Mucosa of stomach (tissue), 1 donor: ENCODE measurements around the gene FHL3.
"Not testable (repeated sequence)": the region's sequence is repeated elsewhere in the genome, so short reads cannot be mapped to it uniquely, and the experiment has no call there.

Experiments used
- H3K27me3 ChIP-seq: one replicate; pipeline ENCODE4 v1.7.0; 2013; ENCODE audit warnings: mild to moderate bottlenecking, low read length; ENCODE audit not compliant: control insufficient read depth, insufficient read depth
- H3K36me3 ChIP-seq: one replicate; pipeline ENCODE4 v1.7.0; 2013; ENCODE audit warnings: low read length; ENCODE audit not compliant: control insufficient read depth, insufficient read depth
- H3K4me1 ChIP-seq: one replicate; pipeline ENCODE4 v1.7.0; 2013; ENCODE audit warnings: mild to moderate bottlenecking, low read length; ENCODE audit not compliant: control insufficient read depth, insufficient read depth
- H3K4me3 ChIP-seq: one replicate; pipeline ENCODE4 v1.7.0; 2013; ENCODE audit warnings: low read length
- H3K9ac ChIP-seq: one replicate; pipeline ENCODE4 v1.7.0; 2013; ENCODE audit warnings: mild to moderate bottlenecking, low read length, moderate library complexity
- H3K9me3 ChIP-seq: one replicate; pipeline ENCODE4 v1.7.0; 2013; ENCODE audit warnings: mild to moderate bottlenecking, low read length, moderate library complexity; ENCODE audit not compliant: control insufficient read depth
- donor health status: Pancreatic carcinoma.

Gene FHL3

DNA sequence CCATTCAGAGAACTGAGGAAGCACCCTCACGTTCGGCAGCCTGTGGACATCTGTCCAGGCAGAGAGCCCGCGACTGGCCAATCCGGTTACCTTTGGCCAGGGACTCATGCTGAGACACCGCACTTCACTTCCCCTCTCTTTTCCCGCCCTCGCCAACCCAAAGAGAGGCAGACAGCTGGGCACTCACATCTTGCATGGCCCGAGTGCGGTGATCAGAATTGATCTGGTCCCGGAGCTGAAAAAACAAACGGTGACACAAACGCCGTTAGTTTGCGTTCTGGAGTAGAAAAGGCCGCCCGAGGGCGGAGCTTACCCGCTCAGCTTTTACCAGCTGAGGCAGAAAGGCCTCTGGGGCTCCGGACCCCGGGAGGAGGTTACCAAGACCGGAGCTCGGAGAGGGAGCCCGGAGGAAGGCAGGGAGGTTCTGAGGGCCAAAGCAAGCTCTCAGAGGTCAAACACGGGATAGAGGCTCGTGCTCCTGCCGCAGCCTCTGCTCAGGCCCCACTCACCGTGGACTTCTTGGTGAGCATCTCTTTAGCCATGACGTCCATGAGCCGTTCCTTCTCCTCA, 15.9 kb downstream of the FHL3 start:
- no peaks in the 10 kb centered on the region for H3K27me3 ChIP-seq
- H3K4me3 ChIP-seq = peak overlapping the region; percentile 81
- peak overlapping the region; percentile 74 for H3K9ac ChIP-seq
- H3K4me1 ChIP-seq = peaks cover 3% of the 10 kb centered on the region
- no peaks in the 10 kb centered on the region for H3K9me3 ChIP-seq
- H3K36me3 ChIP-seq = no peaks in the 10 kb centered on the region

DNA sequence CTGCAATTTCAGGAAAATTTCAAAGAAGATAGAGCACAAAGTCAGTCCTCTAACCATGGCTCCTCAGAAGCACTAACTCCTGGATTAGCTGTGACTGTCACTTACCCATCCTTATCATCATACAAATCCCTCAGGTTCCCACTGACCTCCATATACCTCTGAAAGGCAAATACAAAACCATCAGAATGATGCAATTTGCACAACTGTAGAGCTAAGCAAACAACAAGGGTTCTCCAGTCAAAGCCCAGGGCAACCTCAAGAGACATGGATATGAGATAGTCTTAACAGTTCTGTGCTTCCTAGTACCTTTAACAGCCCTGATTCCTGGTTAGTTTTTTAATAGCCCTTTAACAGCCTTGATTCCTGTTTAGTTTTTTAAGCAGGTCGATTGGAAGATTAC, 17.6 kb downstream of the FHL3 start:
- H3K9me3 ChIP-seq = no peaks in the 10 kb centered on the region
- H3K4me3 ChIP-seq = no peak overlapping the region
- H3K27me3 ChIP-seq = no peaks in the 10 kb centered on the region
- peaks cover 3% of the 10 kb centered on the region for H3K4me1 ChIP-seq
- H3K9ac ChIP-seq = no peak overlapping the region
- no peaks in the 10 kb centered on the region for H3K36me3 ChIP-seq

DNA sequence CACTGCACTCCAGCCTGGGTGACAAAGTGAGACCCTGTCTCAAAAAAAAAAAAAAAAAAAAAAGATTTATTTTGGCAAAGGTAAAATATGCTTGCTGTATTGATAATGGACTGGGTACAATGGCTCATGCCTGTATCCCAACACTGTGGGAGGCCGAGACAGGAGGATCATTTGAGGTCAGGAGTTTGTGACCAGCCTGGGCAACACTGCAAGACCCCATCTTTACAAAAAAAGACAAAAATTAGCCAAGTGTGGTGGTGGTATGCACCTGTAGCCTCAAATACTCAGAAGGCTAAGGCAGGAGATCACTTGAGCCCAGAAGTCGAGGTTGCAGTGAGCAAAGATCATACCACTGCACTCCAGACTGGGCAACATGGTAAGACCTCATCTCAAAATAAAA, 21.8 kb downstream of the FHL3 start:
- no peaks in the 10 kb centered on the region for H3K36me3 ChIP-seq

DNA sequence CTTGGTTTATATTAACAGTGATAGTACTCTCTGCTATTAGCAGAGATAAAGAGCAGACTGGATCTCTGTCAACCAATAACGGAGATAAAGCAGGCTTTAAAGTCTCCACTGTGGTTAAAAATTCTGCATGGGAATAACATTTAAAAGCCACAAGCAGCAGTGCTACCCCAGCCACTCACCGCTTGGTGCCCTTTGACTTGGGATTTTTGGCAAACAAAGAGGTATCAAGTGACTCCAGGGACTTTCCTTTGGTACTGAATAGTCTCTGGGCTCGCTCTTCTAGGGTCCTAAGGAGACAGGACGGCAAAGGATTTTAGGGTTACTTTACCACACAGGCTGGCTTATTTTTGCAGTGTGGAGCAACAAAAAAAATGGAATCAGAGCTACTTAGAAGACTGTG, 26.8 kb downstream of the FHL3 start:
- Histone ChIP-seq H3K36me3 (no peaks in the 10 kb centered on the region), H3K27me3 (no peaks in the 10 kb centered on the region), H3K9ac (no peak overlapping the region), H3K4me1 (no peaks in the 10 kb centered on the region), H3K4me3 (no peak overlapping the region), H3K9me3 (no peaks in the 10 kb centered on the region)

More for the DNA sequence above, 21.8 kb downstream of the FHL3 start:
- H3K9me3 ChIP-seq = no peaks in the 10 kb centered on the region
- H3K4me3 ChIP-seq = no peak overlapping the region
- no peak overlapping the region for H3K9ac ChIP-seq
- no peaks in the 10 kb centered on the region for H3K27me3 ChIP-seq
- H3K4me1 ChIP-seq = no peaks in the 10 kb centered on the region

DNA sequence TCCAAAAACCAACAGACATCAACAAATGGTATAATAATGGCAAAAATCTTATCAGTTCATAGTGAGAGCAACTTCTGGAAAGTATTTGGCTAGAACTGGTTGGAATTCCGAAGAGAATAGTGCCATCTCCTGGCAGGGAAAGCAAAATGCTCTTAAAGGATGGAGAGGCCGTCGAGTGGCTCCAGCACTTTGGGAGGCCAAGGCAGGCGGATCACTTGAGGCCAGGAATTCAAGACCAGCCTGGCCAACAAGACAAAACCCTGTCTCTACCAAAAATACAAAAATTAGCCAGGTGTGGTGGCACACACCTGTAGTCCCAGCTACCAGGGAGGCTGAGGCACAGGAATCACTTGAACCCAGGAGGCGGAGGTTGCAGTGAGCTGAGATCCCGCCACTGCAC, 30.2 kb downstream of the FHL3 start:
- not testable (repeated sequence) for H3K9ac ChIP-seq, H3K9me3 ChIP-seq, H3K27me3 ChIP-seq, H3K4me1 ChIP-seq, H3K36me3 ChIP-seq, H3K4me3 ChIP-seq

DNA sequence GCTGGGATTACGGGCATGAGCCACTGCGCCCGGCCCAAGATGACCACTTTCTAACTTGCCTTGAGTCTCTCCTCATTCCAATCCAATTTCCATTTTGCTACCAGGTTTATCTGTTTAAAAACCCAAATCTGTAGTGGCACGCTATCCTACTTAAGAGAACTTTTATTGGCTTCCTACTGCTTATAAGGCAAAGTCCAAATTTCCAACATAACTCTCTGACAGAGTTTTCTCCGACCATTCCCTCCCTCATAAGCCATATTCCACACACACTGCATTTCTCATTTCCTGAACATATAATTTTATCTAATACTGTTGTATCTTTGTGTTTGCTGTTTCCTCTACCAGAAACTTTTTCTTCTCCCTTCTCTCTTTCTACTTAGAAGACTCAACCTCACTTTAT, 30.7 kb downstream of the FHL3 start:
- no peaks in the 10 kb centered on the region for H3K4me1 ChIP-seq
- no peaks in the 10 kb centered on the region for H3K27me3 ChIP-seq
- no peak overlapping the region for H3K4me3 ChIP-seq
- no peaks in the 10 kb centered on the region for H3K36me3 ChIP-seq
- H3K9me3 ChIP-seq = no peaks in the 10 kb centered on the region
- no peak overlapping the region for H3K9ac ChIP-seq

DNA sequence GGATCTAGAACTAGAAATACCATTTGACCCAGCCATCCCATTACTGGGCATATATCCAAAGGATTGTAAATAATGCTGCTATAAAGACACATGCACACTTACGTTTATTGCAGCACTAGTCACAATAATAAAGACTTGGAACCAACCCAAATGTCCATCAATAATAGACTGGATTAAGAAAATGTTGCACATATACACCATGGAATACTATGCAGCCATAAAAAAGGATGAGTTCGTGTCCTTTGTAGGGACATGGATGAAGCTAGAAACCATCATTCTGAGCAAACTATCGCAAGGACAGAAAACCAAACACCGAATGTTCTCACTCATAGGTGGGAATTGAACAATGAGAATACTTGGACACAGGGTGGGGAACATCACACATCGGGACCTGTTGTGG, 31.6 kb downstream of the FHL3 start:
- not testable (repeated sequence) for H3K36me3 ChIP-seq, H3K4me1 ChIP-seq, H3K4me3 ChIP-seq, H3K9ac ChIP-seq, H3K27me3 ChIP-seq, H3K9me3 ChIP-seq

DNA sequence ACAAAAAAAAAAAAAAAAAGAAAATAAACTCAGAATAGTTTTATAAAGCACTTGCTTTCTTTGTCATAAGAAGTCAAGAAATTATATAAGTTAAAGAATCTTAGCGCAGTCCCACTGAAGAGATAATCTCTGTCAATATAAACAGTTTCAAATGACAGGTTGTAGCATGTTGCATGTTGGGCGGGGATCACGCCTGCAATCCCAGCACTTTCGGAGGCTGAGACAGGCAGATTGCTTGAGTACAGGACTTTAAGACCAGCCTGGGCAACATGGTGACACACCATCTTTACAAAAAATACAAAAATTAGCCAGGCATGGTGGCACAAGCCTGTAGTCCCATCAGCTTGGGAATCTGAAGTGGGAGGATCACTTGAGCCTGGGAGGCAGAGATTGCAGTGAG, 40.0 kb downstream of the FHL3 start:
- Histone ChIP-seq H3K9ac (no peak overlapping the region), H3K36me3 (peaks cover 3% of the 10 kb centered on the region), H3K4me3 (no peak overlapping the region), H3K9me3 (no peaks in the 10 kb centered on the region), H3K4me1 (no peaks in the 10 kb centered on the region), H3K27me3 (no peaks in the 10 kb centered on the region)

DNA sequence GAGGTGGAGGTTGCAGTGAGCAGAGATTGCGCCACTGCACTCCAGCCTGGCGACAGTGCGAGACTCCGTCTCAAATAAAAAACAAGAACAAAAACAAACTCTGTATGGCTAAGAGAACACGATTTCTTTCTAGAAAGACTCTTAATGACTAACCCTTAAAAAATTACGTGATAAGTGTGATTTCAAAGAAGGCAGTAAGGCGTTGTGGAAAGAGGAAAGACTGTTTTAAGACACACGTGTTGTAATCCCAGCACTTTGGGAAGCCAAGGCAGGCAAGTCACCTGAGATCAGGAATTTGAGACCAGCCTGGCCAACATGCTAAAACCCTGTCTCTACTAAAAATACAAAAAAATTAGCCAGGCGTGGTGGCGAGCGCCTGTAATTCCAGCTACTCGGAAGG, 41.2 kb downstream of the FHL3 start:
- H3K36me3 ChIP-seq = not testable (repeated sequence)

DNA sequence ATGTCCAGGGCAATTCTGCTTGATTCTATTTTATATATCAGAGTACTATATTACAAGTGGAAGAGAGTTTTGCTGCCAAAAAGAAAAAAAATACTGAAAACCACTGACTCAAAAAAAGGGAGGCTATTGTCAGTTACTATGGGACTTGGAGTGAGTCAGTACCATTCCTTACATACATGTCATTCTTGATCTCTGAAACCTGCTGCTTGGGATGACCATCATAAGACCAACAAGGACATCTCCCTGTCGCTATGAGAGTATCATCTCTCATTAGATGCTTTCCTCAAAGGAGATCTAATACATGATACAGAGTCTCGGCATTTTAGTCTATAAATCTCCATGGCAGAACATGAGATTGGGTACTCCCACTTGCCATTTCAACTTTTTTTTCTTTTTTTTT, 46.6 kb downstream of the FHL3 start:
- no peaks in the 10 kb centered on the region for H3K36me3 ChIP-seq
- H3K4me1 ChIP-seq = no peaks in the 10 kb centered on the region
- H3K9me3 ChIP-seq = no peaks in the 10 kb centered on the region
- H3K27me3 ChIP-seq = no peaks in the 10 kb centered on the region
- no peak overlapping the region for H3K9ac ChIP-seq
- no peak overlapping the region for H3K4me3 ChIP-seq

More for the DNA sequence above, 41.2 kb downstream of the FHL3 start:
- H3K9ac ChIP-seq, H3K27me3 ChIP-seq, H3K4me1 ChIP-seq, H3K9me3 ChIP-seq, H3K4me3 ChIP-seq: not testable (repeated sequence)

DNA sequence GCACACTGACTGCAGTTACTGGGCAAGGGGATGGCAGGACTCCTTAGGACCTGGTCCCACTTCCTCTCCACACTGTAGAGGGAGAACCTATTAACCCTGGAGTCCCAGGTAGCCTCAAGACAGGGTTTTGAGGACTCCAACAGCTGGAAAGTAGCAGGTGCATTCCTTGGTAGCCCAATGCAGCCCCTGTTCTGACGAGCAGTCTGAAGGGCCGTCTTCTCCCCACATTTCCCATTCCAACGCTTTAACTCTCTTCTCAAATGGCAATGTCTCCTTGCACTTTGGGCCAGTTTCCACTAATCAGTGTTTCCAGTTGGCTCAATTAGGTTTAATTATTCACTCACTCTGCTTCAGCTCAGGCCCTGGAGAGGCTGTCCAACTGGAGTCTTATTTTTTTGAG, 49.6 kb downstream of the FHL3 start:
- Histone ChIP-seq H3K4me3 (no peak overlapping the region), H3K4me1 (no peaks in the 10 kb centered on the region), H3K27me3 (no peaks in the 10 kb centered on the region), H3K9ac (no peak overlapping the region), H3K36me3 (no peaks in the 10 kb centered on the region), H3K9me3 (no peaks in the 10 kb centered on the region)

DNA sequence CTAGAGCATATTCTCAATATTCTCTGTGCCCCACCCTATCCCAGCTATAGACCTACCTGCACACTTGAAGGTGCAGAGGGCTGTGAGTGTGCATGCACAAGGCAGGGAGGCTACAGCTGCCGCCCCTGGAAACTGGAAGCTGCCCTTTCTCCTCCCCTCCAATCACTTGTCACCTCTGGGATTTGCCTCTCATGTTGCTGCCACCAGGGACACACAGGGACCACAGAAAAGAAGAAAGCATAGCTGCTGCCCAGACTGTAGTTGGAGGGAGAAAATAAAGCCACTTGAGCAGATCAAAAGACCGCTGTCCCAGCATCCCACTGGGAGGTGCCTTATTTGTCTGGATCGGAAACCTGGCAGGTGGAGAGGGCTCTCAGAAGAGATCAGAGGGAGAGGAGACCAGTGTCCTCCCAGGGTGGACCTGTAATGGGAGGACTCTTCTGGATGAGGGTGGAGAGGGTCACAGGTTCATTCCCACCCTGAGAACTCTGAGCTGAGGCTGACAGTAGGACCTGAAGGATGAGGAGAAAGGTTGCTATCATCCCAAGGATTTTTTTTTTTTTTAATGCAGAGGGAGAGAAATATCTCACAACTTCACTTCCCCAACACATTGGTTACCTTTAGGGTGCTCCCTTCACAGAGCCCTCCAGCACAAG, 50.9 kb downstream of the FHL3 start:
- Histone ChIP-seq H3K4me1 (no peaks in the 10 kb centered on the region), H3K9me3 (no peaks in the 10 kb centered on the region), H3K9ac (no peak overlapping the region), H3K27me3 (no peaks in the 10 kb centered on the region), H3K36me3 (no peaks in the 10 kb centered on the region), H3K4me3 (no peak overlapping the region)

DNA sequence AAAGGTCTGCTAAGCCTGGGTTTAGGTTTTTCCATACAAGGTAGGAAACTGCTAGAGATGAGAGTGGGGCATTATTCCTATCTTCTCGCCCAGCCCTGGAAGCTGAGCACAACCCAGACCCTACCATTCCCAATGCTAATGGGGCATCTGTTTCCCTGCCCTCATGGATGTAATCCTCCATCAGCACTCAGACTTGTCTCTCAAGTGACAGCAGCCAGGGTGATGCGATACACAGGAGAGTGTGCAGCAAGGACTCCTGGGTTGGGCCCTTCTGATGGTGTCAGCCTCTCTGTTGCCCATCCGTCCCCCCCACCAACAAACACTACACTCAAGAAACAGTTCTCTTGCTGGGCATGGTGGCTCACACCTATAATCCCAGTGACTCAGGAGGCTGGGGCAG, 52.6 kb downstream of the FHL3 start:
- Histone ChIP-seq H3K27me3 (no peaks in the 10 kb centered on the region), H3K9me3 (no peaks in the 10 kb centered on the region), H3K4me3 (no peak overlapping the region), H3K36me3 (no peaks in the 10 kb centered on the region), H3K9ac (no peak overlapping the region), H3K4me1 (no peaks in the 10 kb centered on the region)
